NCI-H524 (cell line): Measurements from ENCODE around the gene ABHD4.
A peak's percentile ranks its signal among the peaks of the same experiment; 100 is the strongest.
"Not testable (repeated sequence)": the region's sequence is repeated elsewhere in the genome, so short reads cannot be mapped to it uniquely, and the experiment has no call there.

Source experiments
- DNase-seq, 2 experiments: peaks; one replicate each; lab custom pipeline; 2025; lab: John Stamatoyannopoulos, UW

ABHD4 gene, protein sequence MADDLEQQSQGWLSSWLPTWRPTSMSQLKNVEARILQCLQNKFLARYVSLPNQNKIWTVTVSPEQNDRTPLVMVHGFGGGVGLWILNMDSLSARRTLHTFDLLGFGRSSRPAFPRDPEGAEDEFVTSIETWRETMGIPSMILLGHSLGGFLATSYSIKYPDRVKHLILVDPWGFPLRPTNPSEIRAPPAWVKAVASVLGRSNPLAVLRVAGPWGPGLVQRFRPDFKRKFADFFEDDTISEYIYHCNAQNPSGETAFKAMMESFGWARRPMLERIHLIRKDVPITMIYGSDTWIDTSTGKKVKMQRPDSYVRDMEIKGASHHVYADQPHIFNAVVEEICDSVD

GRCh38 chr14:22598099-22598895 lies at the start of gene ABHD4:
TSS of gene ABHD4 (plus strand) at chr14:22598300. CDS start at chr14:22598307, 7 bp downstream.
- DNase-seq, result peak; percentile 41 to 65

DNA sequence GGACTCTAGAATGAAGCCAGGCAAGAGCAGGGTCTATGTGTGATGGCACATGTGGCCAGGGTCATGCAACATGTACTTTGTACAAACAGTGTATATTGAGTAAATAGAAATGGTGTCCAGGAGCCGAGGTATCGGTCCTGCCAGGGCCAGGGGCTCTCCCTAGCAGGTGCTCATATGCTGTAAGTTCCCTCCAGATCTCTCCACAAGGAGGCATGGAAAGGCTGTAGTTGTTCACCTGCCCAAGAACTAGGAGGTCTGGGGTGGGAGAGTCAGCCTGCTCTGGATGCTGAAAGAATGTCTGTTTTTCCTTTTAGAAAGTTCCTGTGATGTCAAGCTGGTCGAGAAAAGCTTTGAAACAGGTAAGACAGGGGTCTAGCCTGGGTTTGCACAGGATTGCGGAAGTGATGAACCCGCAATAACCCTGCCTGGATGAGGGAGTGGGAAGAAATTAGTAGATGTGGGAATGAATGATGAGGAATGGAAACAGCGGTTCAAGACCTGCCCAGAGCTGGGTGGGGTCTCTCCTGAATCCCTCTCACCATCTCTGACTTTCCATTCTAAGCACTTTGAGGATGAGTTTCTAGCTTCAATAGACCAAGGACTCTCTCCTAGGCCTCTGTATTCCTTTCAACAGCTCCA lies 48.7 kb upstream of the ABHD4 start:
- no peak for DNase-seq

DNA sequence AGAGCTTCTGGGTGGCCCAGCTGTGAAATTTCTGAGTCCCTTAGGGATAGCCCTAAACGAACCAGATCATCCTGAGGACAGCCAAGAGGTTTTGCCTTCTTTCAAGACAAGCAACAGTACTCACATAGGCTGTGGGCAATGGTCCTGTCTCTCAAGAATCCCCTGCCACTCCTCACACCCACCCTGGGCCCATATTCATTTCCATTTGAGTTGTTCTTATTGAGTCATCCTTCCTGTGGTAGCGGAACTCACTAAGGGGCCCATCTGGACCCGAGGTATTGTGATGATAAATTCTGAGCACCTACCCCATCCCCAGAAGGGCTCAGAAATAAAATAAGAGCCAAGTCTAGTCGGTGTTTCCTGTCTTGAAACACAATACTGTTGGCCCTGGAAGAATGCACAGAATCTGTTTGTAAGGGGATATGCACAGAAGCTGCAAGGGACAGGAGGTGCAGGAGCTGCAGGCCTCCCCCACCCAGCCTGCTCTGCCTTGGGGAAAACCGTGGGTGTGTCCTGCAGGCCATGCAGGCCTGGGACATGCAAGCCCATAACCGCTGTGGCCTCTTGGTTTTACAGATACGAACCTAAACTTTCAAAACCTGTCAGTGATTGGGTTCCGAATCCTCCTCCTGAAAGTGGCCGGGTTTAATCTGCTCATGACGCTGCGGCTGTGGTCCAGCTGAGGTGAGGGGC lies 48.0 kb upstream of the ABHD4 start:
- peak in 1 of 2 experiments; percentile 23 for DNase-seq

- no peak for DNase-seq
Measured at GRCh38 chr14:22551605-22551997, 46.5 kb upstream of the ABHD4 start.

GRCh38 chr14:22552001-22552826 lies 45.9 kb upstream of the ABHD4 start:
- no peak for DNase-seq

DNA sequence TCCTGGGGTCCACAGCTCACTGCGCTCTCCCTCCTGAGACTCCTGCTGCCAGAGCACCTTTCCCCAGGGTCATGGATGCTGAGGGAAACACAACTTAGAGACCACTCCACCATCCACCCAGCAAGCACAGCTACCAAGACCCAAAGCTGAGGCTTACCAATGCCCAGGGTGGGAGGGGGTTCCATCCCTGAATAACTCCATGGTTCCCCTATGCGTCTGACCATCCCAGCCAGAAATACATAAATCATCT lies 45.3 kb upstream of the ABHD4 start:
- no peak for DNase-seq

DNA sequence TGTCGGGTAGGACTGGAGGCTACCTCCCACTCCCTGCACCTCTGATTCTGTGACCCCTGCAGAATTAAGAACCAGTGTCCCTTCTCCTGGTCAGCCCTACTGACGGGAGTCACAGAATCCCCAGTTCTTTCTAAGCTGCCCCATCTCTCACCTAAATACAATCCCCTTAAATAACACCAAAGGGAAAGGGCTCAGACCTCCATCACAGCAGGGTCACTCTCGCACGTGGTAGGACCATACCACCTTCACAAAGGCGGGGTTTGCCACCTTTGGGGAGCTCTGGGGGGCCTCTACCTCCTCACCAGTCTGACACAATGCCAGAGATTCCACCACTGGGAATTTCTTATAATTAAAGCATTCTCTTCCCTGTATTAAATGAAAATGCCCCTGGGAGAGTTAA lies 44.7 kb upstream of the ABHD4 start:
- no peak for DNase-seq

- DNase-seq, result not testable (repeated sequence)
Measured at GRCh38 chr14:22553861-22554497, 44.1 kb upstream of the ABHD4 start.

DNA sequence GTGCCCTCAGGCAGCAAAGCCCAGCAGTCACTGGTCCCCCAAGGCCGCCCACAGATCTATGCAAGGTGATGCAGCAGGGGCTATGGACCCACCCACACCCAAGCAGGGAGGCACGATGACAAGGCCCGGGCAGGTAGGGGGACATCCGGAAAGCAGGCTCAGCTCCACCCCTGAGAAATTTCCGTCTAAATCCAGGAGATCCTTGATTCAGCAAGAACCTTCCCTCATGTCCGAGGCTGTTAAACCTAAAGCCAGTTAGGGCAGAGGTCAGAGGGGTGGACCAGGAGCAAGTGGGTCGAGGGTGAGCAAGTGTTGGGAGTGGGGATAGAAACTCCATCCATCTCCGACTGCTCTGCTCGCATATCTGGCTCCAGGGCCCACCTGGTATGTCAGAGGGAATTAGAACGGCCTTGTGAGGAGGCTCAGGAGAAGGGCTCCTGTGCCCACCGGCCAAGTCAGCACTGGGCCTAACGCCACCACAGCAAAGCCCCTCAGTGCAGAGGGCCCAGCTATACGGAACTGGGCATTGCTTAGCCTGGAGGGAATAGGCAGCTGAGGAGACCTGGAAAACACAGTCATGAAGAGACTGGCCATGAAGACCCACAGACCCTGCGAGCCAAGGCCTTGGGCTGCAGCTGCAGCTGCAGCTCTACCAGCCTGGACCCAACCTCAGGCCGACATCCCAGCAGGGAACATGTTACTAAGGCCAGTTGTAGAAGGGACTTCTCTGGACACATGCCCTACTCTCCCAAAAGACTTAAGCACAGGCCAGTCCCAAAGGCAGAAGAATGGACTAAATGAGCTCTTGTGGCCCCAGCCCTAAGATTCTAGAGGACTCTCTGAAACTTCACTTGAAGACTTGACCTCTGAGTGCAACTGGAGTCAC lies 43.4 kb upstream of the ABHD4 start:
- no peak for DNase-seq

- DNase-seq, result no peak
Measured at GRCh38 chr14:22555384-22556011, 42.6 kb upstream of the ABHD4 start.

DNA sequence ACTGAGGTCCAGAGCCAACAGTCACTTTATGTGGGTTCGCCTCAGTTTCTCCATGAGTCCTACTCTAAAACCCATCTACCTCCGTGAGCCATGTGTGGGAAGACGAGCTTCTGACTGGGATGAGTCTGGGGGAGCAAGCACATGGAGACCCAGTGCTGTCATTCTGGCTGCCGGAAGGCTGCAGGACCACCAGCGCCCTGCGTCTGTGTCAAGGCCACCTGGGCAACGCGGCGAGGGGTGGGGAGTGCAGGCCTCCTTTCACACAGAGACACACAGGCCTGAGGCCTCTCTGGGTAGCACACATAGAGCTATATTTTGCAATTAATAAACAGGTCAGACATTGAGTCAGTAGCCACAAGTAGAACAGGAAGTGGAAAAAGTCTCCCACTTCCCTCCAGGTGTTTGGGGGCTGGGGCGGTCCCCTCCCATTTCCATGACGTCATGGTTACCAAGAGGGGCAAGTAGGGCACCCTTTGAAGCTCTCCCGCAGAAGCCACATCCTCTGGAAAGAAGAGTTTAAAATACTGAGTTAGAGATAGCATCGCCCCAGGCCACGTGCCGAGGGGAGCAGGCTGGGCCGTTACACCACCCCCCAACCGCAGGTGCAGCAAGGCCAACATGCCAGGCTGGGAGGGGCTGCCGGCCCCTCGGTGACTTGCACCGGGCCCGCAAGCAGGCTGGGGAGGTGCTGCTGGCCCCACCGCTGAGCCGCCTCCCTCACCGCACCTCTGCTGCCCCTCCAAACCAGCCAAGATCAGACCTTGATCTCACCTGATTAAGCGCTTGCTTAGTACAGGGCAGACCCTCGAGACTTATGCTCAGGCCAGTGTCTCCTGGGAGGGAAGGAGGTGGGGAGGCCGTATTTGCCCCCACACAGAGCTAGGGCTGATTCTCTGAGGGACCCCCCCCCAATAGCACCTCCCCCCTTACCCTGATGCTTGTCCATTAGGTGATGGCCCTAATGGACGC lies 41.8 kb upstream of the ABHD4 start:
- no peak for DNase-seq

- peak; percentile 55 to 85 for DNase-seq
Measured at GRCh38 chr14:22556990-22557623, 41.0 kb upstream of the ABHD4 start.

GRCh38 chr14:22557846-22558220 lies 40.3 kb upstream of the ABHD4 start:
- DNase-seq, result no peak

GRCh38 chr14:22558221-22558913 lies 39.7 kb upstream of the ABHD4 start:
- no peak for DNase-seq

DNA sequence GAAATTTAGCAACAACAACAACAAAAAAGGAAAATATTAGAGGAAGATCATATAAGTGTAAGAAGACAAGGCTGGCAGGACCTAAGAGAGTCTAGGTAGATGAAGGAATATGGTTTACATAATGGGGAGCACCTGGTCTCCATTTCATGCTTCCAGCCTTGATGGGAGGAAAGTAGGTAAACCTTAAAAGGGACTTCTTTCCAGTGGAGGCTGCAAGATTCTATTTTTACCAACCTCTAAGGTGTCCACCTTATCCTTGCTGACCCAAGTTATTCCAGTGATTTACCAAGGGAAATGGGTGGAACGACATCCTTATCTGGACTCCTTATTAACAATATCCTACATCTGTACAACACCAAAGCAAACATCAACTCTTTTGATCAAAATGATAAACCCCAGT lies 39.1 kb upstream of the ABHD4 start:
- no peak for DNase-seq

- no peak for DNase-seq
Measured at GRCh38 chr14:22560662-22561365, 37.3 kb upstream of the ABHD4 start.

- DNase-seq, result no peak
Measured at GRCh38 chr14:22561366-22561660, 36.8 kb upstream of the ABHD4 start.
